ENCODE data around the gene APC2.

DNA sequence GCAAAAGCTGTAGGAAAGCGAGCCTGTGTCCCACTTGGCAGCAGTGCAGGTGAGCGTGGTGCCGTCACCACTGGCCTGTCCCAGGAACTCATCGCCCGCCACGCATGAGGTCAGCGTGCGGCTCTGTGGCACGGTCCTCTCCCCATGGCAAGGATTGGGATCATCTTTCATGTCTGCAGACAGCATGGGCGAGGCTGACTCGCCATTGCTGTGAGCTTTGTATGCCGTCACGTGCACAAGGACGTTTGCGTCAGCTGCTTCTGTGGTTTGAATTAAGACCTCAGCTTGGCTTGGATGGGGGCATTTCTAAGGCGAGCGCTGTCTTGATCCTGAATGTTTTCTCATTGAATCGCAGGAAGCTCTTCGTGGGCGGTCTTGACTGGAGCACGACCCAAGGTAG lies 32.8 kb upstream of the APC2 start:
- no peak for TF ChIP-seq CTCF (IDR thresholded peaks at IDR 0.05)
- no peak for TF ChIP-seq POLR2A (IDR thresholded peaks at IDR 0.05)

All from lower leg skin (tissue), 3 donors.